Activated CD4-positive, alpha-beta memory T cell treated with anti-CD3 and anti-CD28 coated beads, Interleukin-2, amount 10 ng/mL, durations not matched to agents 7 days and 5 days (primary cell): Measurements from ENCODE around the gene RBM44. TPM values are rescaled to one million over a fixed set of nuclear protein-coding genes. Genes with fewer than 3 reads are reported as not detected.
"Not testable (repeated sequence)": the region's sequence is repeated elsewhere in the genome, so short reads cannot be mapped to it uniquely, and the experiment has no call there.

Experiments
- CTCF ChIA-PET: fragments of 350-600 bp; sonication (Branson Sonifier 250); formaldehyde crosslinking; loops from one replicate; lab custom pipeline; 2021; ENCODE audit warnings: antibody characterized with exemption, inconsistent platforms; lab: Charles Lee
- POLR2A ChIA-PET: fragments of 350-600 bp; sonication (Branson Sonifier 250); formaldehyde crosslinking; loops from one replicate; lab custom pipeline; 2021; ENCODE audit warnings: antibody characterized with exemption; lab: Charles Lee
- DNase-seq: peaks from one replicate; pipeline ENCODE4 v3.0.0-alpha.2; 2020
- H3K27ac Mint-ChIP-seq: one replicate; pipeline ENCODE4 v1.8.0; 2021; ENCODE audit warnings: mild to moderate bottlenecking, mixed read lengths
- H3K27me3 Mint-ChIP-seq: one replicate; pipeline ENCODE4 v1.8.0; 2021; ENCODE audit warnings: mixed read lengths
- H3K36me3 Mint-ChIP-seq: one replicate; pipeline ENCODE4 v1.8.0; 2021; ENCODE audit warnings: low read depth, mixed read lengths
- H3K4me1 Mint-ChIP-seq: one replicate; pipeline ENCODE4 v1.8.0; 2021; ENCODE audit warnings: mixed read lengths
- H3K4me3 Mint-ChIP-seq: one replicate; pipeline ENCODE4 v1.8.0; 2021; ENCODE audit warnings: mild to moderate bottlenecking, mixed read lengths
- H3K9me3 Mint-ChIP-seq: one replicate; pipeline ENCODE4 v1.8.0; 2021; ENCODE audit warnings: mixed read lengths
- total RNA-seq, 2 experiments: library from RNA; stranded (reverse); gene quantifications; one replicate each; pipeline ENCODE4 v1.2.3, GENCODE V29; 2021

The RBM44 gene
- total RNA-seq, 2 experiments from 2014 or later, result 0.75 to 0.93 TPM

- Mint-ChIP-seq H3K27ac (no peak overlapping the region), H3K27me3 (peaks cover 2% of the 10 kb centered on the region), H3K9me3 (no peaks in the 10 kb centered on the region), H3K4me1 (no peaks in the 10 kb centered on the region), H3K4me3 (no peak overlapping the region), H3K36me3 (no peaks in the 10 kb centered on the region)
- ChIA-PET CTCF (no interaction called here), POLR2A (no interaction called here)
- no peak for DNase-seq
These were observed 31.9 kb downstream of the RBM44 start for GRCh38 chr2:237830522-237830921.

DNA sequence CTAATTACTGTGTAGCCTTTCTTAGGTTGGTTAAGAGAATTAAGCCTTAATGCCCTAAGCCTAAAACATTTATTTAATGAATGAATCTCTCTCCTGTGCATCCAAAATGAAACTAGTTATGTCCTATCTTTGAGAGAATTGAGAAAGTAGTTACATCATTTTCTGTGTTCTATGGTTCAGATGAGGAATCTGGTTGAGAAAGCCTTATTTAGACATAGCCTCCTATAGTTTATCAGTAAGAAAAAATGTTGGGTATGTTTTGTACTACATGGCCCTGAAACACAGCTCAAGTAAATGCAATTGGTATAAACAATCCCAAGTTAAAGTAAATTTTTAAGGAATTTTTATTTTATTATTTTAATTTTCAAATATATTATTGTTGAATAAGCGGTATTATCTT, 35.0 kb downstream of the RBM44 start:
- H3K36me3 Mint-ChIP-seq, result no peaks in the 10 kb centered on the region
- H3K4me3 Mint-ChIP-seq, result no peak overlapping the region
- H3K9me3 Mint-ChIP-seq, result no peaks in the 10 kb centered on the region
- no peak overlapping the region for H3K27ac Mint-ChIP-seq
- no peaks in the 10 kb centered on the region for H3K4me1 Mint-ChIP-seq
- DNase-seq, result no peak
- ChIA-PET POLR2A (no interaction called here), CTCF (no interaction called here)
- H3K27me3 Mint-ChIP-seq, result no peaks in the 10 kb centered on the region

DNA sequence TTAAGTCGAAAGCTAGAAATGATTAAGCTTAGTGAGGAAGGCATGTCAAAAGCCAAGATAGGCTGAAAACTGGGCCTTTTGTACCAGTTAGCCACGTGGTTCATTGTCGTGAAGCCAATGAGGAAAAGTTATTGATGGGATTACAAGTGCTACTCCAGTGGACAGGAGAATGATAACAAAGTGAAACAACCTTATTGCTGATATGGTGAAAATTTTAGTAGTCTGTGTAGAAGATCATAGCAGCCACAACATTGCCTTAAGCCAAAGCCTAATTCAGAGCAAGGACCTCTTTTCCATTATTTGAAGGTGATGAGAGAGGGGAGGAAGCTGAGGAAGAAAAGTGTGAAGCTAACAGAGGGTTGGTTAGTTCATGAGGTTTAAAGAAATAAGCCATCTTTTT, 36.8 kb downstream of the RBM44 start:
- Mint-ChIP-seq H3K4me1 (no peaks in the 10 kb centered on the region), H3K36me3 (no peaks in the 10 kb centered on the region), H3K27me3 (no peaks in the 10 kb centered on the region), H3K27ac (no peak overlapping the region), H3K4me3 (no peak overlapping the region), H3K9me3 (no peaks in the 10 kb centered on the region)
- CTCF ChIA-PET, result interaction anchor here (0.6 kb wide), 1 partner anchor 262 kb away, joined by 4 read pairs; no protein-coding TSS in a partner anchor
- POLR2A ChIA-PET, result no interaction called here
- DNase-seq, result no peak

DNA sequence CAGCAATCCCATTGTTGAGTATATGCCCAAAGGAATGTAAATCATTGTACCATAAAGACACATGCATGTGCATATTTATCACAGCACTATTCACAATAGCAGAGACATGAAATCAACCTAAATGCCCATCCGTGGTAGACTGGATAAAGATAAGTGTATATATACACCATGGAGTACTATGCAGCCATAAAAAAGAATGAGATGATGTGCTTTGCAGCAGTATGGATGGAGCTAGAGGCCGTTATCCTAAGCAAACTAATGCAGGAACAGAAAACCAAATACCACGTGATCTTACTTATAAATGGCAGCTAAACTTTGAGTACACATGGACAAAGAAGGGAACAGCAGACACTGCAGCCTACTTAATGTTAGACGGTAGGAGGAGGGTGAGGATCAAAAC, 42.5 kb downstream of the RBM44 start:
- DNase-seq, result no peak
- CTCF ChIA-PET, result no interaction called here

DNA sequence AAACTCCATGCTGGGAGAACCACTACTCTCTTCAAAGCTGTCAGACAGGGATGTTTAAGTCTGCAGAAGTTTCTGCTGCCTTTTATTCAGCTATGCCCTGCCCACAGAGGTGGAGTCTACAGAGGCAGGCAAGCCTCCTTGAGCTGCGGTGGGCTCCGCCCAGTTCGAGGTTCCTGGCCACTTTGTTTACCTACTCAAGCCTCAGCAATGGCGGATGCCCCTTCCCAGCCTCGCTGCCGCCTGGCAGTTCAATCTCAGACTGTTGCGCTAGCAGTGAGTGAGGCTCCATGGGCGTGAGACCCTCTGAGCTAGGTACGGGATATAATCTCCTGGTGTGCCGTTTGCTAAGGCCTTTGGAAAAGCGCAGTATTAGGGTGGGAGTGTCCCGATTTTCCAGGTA, 50.4 kb downstream of the RBM44 start:
- H3K27me3 Mint-ChIP-seq, result peaks cover 23% of the 10 kb centered on the region
- POLR2A ChIA-PET, H3K9me3 Mint-ChIP-seq, CTCF ChIA-PET, H3K4me3 Mint-ChIP-seq, DNase-seq, H3K27ac Mint-ChIP-seq, H3K36me3 Mint-ChIP-seq, H3K4me1 Mint-ChIP-seq: not testable (repeated sequence)

More for the DNA sequence above, 42.5 kb downstream of the RBM44 start:
- POLR2A ChIA-PET, result no interaction called here
- no peak overlapping the region for H3K27ac Mint-ChIP-seq
- H3K9me3 Mint-ChIP-seq, result no peaks in the 10 kb centered on the region
- no peak overlapping the region for H3K4me3 Mint-ChIP-seq
- H3K36me3 Mint-ChIP-seq, result no peaks in the 10 kb centered on the region
- H3K27me3 Mint-ChIP-seq, result peaks cover 16% of the 10 kb centered on the region
- no peaks in the 10 kb centered on the region for H3K4me1 Mint-ChIP-seq

- peaks cover 26% of the 10 kb centered on the region for H3K27me3 Mint-ChIP-seq
- H3K27ac Mint-ChIP-seq, result no peak overlapping the region
- H3K4me1 Mint-ChIP-seq, result peaks cover 9% of the 10 kb centered on the region
- peaks cover 4% of the 10 kb centered on the region for H3K36me3 Mint-ChIP-seq
- DNase-seq, result no peak
- H3K9me3 Mint-ChIP-seq, result no peaks in the 10 kb centered on the region
- POLR2A ChIA-PET, result no interaction called here
- CTCF ChIA-PET, result interaction anchor here (1.0 to 1.6 kb wide), 2 partner anchors 69 to 409 kb away, joined by 3 to 6 read pairs; no protein-coding TSS in a partner anchor
- no peak overlapping the region for H3K4me3 Mint-ChIP-seq
These were observed 55.7 kb downstream of the RBM44 start for GRCh38 chr2:237854295-237854694.

DNA sequence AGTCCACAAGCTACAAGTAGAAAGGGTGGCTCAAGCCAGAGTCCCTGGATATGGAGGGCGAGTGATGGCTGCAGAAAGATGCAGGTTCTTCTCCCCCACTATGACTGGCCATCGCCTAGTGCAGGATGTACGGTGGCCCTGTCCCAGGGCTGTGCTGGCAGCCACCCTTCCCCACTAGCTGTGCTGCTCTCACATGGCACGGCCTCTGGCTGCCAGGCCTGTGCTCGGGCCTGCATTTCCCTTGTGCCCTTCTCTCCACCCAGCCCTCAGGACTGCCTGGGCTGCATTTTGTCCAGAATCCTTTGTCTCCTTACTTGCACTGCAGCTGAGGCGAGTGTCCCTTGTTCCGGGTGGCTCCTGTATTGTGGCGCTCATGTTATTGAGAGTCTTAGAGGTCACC, 59.2 kb downstream of the RBM44 start:
- ChIA-PET POLR2A (interaction anchor here (1.0 kb wide), 1 partner anchor 41 kb away, joined by 4 read pairs; no protein-coding TSS in a partner anchor), CTCF (interaction anchor here (0.6 to 2.8 kb wide), 16 partner anchors 9 to 406 kb away, joined by 3 to 21 read pairs (median 3); partner anchors contain the start of gene SCLY)
- Mint-ChIP-seq H3K4me3 (no peak overlapping the region), H3K4me1 (peaks cover 18% of the 10 kb centered on the region), H3K9me3 (no peaks in the 10 kb centered on the region), H3K27me3 (peaks cover 53% of the 10 kb centered on the region), H3K36me3 (peaks cover 4% of the 10 kb centered on the region), H3K27ac (no peak overlapping the region)
- no peak for DNase-seq

DNA sequence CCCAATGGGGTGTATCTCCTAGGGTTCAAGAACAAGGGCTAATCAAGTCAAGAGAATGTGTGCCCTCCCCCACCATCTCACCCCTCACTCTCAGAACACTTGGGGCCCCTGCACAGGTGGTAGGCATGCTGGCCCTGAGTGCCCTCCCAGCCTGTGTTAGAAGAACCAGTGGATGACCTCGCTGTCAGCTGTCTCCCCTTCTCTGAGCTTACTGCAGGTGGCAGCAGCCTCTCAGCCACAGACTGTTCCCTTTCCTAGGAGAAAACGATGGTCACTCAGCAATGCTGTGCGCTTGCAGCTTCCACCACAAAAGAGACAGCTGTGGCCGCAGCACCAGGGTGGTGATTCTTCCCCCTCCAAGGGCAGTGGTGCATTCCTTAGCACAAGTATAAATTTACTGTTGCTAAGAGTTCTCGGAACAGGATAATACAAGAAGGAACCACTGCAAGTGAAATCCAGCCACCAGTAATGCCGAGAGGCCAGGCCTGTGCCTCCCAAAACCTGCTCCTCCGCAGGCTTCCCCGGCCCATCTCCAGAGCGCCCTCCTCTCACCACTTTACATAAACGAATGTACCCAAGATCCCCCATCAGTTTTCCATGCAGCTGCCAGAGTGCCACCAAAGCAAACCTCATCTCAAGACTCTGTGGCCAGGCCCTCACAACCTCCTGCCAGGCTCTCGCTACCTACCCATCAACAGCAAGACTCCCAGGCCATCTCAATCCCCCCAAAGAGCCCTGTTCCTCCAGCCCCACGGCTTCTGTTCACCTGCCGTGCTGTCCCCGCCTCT, 59.9 kb downstream of the RBM44 start:
- CTCF ChIA-PET, result interaction anchor here (0.6 to 2.8 kb wide), 19 partner anchors 8 to 405 kb away, joined by 3 to 21 read pairs (median 3); partner anchors contain the start of gene SCLY
- DNase-seq, result peak; percentile 64
- peaks cover 18% of the 10 kb centered on the region for H3K4me1 Mint-ChIP-seq
- H3K9me3 Mint-ChIP-seq, result no peaks in the 10 kb centered on the region
- peaks cover 53% of the 10 kb centered on the region for H3K27me3 Mint-ChIP-seq
- H3K4me3 Mint-ChIP-seq, result peak overlapping the region; percentile 46
- H3K27ac Mint-ChIP-seq, result no peak overlapping the region
- peaks cover 4% of the 10 kb centered on the region for H3K36me3 Mint-ChIP-seq
- POLR2A ChIA-PET, result interaction anchor here (1.0 kb wide), 1 partner anchor 40 kb away, joined by 4 read pairs; no protein-coding TSS in a partner anchor

DNA sequence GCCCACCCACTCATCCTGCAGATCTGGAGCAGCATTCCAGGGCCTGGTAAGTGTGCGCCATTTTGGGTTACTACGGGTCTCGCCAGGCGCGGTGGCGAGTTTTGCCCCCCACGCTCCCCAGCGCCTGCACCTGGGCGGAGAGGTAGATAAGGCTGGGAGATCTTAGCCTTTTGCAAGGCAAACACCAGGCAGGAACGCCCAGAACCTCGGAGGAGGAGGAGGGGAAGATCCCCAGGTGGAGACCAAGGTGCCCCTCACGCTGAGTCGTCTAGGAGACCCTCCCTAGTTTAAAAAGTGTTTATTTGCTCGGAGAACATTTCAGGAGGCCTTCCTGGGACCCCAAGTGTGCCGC, 60.5 kb downstream of the RBM44 start:
- CTCF ChIA-PET, result interaction anchor here (0.7 to 1.4 kb wide), 6 partner anchors 39 to 404 kb away, joined by 3 to 21 read pairs (median 4); no protein-coding TSS in a partner anchor
- peaks cover 4% of the 10 kb centered on the region for H3K36me3 Mint-ChIP-seq
- no peak overlapping the region for H3K27ac Mint-ChIP-seq
- POLR2A ChIA-PET, result interaction anchor here (1.4 kb wide), 1 partner anchor 202 kb away, joined by 4 read pairs; the partner anchor contains the start of gene SCLY
- H3K4me1 Mint-ChIP-seq, result peaks cover 18% of the 10 kb centered on the region
- H3K27me3 Mint-ChIP-seq, result peaks cover 50% of the 10 kb centered on the region
- H3K4me3 Mint-ChIP-seq, result peak overlapping the region; percentile 46
- H3K9me3 Mint-ChIP-seq, result no peaks in the 10 kb centered on the region
- DNase-seq, result no peak

DNA sequence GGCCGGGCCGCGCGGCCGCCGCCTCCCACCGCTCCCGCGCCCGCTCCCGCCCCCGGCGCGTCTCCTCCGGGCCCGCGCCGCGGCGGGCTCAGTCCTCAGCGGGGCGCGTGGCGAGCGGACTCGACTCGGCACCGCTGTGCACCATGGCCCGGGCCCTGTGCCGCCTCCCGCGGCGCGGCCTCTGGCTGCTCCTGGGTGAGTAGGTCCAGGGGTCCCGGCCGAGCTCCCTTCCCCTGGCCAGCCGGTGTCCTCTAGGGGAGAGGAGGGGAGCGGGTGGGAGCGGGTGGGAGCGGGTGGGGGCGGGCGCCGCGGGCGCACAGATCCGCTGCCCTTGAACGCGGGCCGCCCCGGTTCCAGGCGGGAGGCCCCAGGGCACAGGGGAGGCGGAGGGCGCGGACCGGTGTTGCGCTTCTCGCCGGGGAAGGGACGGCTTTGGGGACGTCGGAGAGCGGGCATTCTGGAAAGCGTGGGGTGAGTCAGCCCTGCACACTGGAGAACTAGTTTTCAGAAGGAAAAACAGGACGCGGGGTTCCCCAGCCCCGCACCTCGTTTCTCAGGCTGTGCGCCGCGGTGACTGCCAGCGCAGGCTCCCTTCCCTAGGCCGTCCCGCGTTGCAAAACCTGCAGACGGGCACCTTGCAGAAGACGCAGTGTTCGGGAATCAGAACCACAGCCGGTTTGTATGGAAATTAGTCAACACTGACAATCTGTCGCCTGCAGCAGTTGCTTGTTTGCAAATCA, 61.1 kb downstream of the RBM44 start, which contains the start of gene RAMP1:
Gene RAMP1, plus strand, starts transcription at position 91 of the 740 bp plus-strand sequence. Its CDS starts 53 bp downstream, at position 144.
- peaks cover 18% of the 10 kb centered on the region for H3K4me1 Mint-ChIP-seq
- H3K27me3 Mint-ChIP-seq, result peaks cover 50% of the 10 kb centered on the region
- H3K4me3 Mint-ChIP-seq, result peak within 1 kb of the TSS; percentile 48
- no peaks in the 10 kb centered on the region for H3K9me3 Mint-ChIP-seq
- POLR2A ChIA-PET, result interaction anchor here (1.4 kb wide), 1 partner anchor 201 kb away, joined by 4 read pairs; the partner anchor contains the start of gene SCLY
- H3K36me3 Mint-ChIP-seq, result peaks cover 4% of the 10 kb centered on the region
- DNase-seq, result no peak
- H3K27ac Mint-ChIP-seq, result no peak within 1 kb of the TSS
- CTCF ChIA-PET, result no interaction called here

DNA sequence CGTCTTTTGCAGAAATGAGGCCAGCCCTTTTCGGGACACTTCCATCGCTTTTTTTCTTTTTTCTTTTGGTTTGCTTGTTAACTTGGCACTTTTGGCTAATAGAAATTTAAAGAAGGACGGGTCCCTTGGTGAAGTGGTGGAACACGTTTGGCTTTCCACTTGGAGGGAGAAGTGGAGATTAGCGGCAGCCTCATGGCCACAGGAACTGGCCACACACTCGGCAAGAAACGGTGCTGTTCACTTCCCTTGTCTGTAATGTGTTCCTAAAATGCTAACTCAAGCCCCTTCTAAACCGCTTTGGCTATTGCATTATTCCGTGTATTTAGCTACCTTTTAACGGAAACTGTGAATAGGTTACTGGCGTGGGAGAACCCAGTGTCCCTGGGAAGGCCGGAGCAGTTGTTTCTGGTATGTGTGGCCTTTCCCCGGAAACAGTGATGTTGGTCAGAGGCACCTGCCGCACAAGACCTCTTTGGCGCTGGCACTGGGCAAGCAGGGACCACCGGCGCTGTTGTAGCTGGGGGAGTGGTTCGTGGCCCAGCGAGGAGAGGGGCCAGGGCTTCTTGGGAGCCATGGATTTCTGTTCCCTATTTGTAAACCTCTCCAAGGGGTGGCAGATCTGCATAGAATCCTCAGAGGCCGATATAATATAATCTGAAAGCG, 61.8 kb downstream of the RBM44 start:
- CTCF ChIA-PET, result interaction anchor here (1.0 kb wide), 1 partner anchor 31 kb away, joined by 3 read pairs; no protein-coding TSS in a partner anchor
- H3K27ac Mint-ChIP-seq, result no peak overlapping the region

GRCh38 chr2:237861875-237862527, 63.4 kb downstream of the RBM44 start:
- Mint-ChIP-seq H3K27me3 (peaks cover 45% of the 10 kb centered on the region), H3K4me3 (no peak overlapping the region), H3K36me3 (peaks cover 4% of the 10 kb centered on the region), H3K4me1 (peaks cover 18% of the 10 kb centered on the region), H3K9me3 (no peaks in the 10 kb centered on the region), H3K27ac (no peak overlapping the region)
- POLR2A ChIA-PET, result interaction anchor here (2.3 kb wide), 1 partner anchor 37 kb away, joined by 6 read pairs; no protein-coding TSS in a partner anchor
- DNase-seq, result no peak
- CTCF ChIA-PET, result interaction anchor here (1.0 to 1.1 kb wide), 2 partner anchors 30 to 61 kb away, joined by 3 read pairs; no protein-coding TSS in a partner anchor

More for the DNA sequence above, 61.8 kb downstream of the RBM44 start:
- POLR2A ChIA-PET, result interaction anchor here (1.4 to 2.3 kb wide), 2 partner anchors 38 to 200 kb away, joined by 4 to 6 read pairs; partner anchors contain the start of gene SCLY
- no peaks in the 10 kb centered on the region for H3K9me3 Mint-ChIP-seq
- H3K4me3 Mint-ChIP-seq, result peak overlapping the region; percentile 48
- no peak for DNase-seq
- H3K4me1 Mint-ChIP-seq, result peaks cover 18% of the 10 kb centered on the region
- peaks cover 4% of the 10 kb centered on the region for H3K36me3 Mint-ChIP-seq
- H3K27me3 Mint-ChIP-seq, result peaks cover 50% of the 10 kb centered on the region
